Pulmonary artery endothelial cell (primary cell): ENCODE results near the gene FOXC2. TPM values are rescaled to one million over a fixed set of nuclear protein-coding genes. Genes with fewer than 3 reads are reported as not detected.

Experiments used
- DNase-seq: peaks from one replicate; pipeline ENCODE4 v3.0.0-alpha.2; 2011; ENCODE audit warnings: low read depth, low spot score
- total RNA-seq: library from RNA; depleted of rRNA; stranded (reverse); fragments of >200 nt; gene quantifications from 2 replicates; pipeline ENCODE4 v1.2.3, GENCODE V29; 2014

FOXC2 gene
- total RNA-seq, 1 donor from 2014 or later, result 2.3 TPM

DNA sequence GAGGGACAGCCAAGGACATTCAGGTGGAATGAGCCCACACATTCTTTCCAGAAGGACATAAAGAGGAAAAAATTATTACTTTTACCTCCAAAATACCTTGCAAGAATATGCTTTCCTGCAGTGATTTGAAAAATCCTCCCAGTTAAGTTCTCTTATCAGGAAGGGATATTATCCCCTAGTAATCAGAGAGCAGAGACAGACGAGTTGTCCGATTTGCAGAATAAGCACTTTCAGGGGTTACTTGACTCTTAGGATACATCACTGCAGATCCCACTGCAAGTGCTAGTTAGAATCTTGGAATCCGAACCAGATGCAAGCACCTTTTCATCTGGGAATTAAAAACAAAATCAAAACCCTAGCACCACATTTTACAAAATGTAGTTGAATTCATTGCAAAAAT, 45.3 kb downstream of the FOXC2 start:
- no peak for DNase-seq

DNA sequence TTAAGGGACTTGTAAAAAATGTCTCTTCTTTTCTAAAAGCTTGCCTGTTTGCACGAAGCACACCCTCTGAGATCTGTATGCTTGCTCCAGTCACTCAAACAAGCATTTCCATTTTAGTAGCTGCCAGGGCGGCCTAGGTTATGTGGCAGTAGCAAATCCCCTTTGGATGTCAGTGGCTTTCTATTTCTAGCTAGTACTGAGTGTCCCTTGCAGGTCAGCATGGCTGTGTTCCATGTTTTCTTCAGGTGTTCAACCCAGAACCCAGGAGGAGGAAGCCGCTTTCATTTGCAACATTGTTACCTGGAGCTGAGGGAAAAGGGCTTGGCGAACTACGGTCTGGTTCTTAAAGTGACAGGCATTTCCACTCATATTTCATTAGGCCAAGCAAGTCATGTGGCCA, 48.1 kb downstream of the FOXC2 start:
- no peak for DNase-seq

DNA sequence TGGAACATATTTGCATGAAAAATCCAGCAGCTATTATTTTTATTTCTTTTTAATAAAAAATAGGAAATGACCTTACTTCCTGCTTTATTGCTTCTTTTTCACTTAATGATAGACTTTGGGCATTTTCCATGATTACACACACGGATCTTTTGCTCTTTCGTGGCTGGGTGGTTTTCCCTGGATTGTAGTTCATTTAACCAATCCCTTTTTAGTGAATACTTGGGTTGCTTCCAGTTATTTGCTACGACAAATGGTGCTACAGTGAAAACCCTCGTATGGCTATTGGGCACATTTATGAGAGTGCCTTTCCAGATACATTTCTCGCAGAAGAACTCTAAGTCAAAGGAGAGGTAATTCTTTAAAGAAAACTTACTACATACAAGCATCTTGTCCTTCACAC, 50.3 kb downstream of the FOXC2 start:
- peak; percentile 15 for DNase-seq

DNA sequence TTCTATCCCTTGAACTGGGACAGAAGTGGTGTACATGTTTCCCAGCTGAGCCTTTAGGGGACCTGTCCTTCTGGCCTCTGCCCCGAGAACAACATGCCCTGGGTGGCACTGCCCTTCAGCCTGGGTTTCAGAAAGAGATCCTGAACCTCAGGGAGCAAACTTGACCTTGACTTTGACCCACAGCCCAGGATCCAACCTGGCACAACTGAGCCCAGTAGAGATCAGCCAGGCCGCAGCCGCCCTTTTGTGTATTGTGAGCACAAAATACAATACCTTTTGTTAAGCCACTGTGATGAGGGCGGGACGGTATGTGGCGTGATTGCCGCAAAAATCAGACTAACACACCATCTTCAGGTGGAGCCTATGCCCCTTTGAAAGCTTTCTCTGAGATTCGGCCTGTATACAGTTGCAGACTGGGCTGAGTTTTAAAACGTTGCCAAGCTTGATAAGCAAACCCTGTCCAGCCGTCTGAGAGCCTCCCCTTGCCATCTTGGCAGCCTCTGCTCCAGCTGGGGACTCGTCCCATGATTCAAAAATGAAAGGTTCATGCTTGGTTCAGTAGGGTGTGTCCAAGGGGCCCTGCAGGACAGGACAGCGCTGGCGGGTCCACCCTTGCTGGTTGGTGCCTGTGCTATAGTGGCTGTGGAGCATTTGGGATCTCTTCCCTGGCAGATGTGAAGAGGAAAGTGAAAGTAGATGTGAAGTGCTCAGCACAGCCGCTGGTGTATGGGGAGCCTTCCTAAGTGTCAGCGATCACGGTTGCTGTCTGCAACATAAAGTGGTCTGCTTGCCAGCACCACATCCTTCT, 52.0 kb downstream of the FOXC2 start:
- DNase-seq, result no peak

Other genes starting within 250 kb of the FOXC2 start
- 0.07 and 0.11 TPM in 2 replicates for gene FOXF1, start 56.3 kb upstream of the FOXC2 start, total RNA-seq
- gene MTHFSD, start 11.6 kb upstream of the FOXC2 start, total RNA-seq, result 10.5 and 15.3 TPM in 2 replicates
- gene FOXL1, start 11.7 kb downstream of the FOXC2 start, total RNA-seq, result 1.7 and 2.9 TPM in 2 replicates